ENCODE data around the gene CRY1.

CRY1 gene

DNA sequence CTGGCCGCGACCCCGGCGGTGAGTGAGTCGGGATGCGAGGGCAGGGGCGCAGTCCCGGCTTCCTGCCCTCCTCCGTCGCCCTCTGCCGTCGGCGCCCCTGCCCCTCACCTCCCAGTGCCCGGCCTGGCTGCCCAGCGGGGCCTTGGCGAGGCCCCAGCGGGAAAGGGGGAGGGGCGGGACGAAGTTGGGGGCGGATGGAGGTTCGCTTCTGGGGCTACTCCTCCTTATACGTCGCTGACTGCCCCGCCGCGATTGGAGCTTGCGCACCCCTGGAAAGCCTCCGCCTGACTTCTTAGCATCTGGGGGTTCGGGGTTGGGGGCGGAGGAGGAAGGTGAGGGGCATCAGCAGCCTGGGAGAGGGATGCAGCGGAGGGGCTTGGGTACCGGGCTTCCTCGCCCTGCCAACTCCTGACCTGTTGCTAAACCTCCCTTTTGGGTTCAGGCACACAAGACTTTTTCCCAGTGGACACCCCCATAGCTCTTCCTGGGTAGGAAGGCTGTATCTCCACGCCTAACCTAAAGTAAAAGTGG lies 137.2 kb downstream of the CRY1 start:
- DNase-seq (ENCODE audit: low read depth) = no peak
- peak; percentile 11 for TF ChIP-seq CTCF (IDR thresholded peaks at IDR 0.05; ENCODE audit: low read depth, low read length)
- no peak for TF ChIP-seq MYC (IDR thresholded peaks at IDR 0.05; ENCODE audit: low read depth, low read length)
- H3K4me3 ChIP-seq (ENCODE audit: low read depth, low read length) = peak overlapping the region; percentile 87

GRCh38 chr12:106955377-106956047 lies 137.8 kb downstream of the CRY1 start, which contains the start of gene TMEM263:
Gene TMEM263, plus strand, starts transcription at chr12:106955907. Its CDS starts 11,210 bp downstream, at chr12:106967117.
- peak within 1 kb of the TSS; percentile 87 for H3K4me3 ChIP-seq (ENCODE audit: low read depth, low read length)
- no peak for TF ChIP-seq MYC (IDR thresholded peaks at IDR 0.05; ENCODE audit: low read depth, low read length)
- no peak for TF ChIP-seq MAX (IDR thresholded peaks at IDR 0.05; ENCODE audit: low read depth, low read length)
- DNase-seq (ENCODE audit: low read depth) = peak; percentile 97

- peak; percentile 30 for DNase-seq (ENCODE audit: low read depth)
- no peak for TF ChIP-seq MAX (IDR thresholded peaks at IDR 0.05; ENCODE audit: low read depth, low read length)
- TF ChIP-seq CTCF (IDR thresholded peaks at IDR 0.05; ENCODE audit: low read depth, low read length) = no peak
- TF ChIP-seq POLR2A (IDR thresholded peaks at IDR 0.05; ENCODE audit: extremely low read depth, insufficient read length) = no peak
- TF ChIP-seq MYC (IDR thresholded peaks at IDR 0.05; ENCODE audit: low read depth, low read length) = no peak
- peak overlapping the region; percentile 73 for H3K4me3 ChIP-seq (ENCODE audit: low read depth, low read length)
Observed at GRCh38 chr12:106954462-106955376, 138.6 kb downstream of the CRY1 start.

DNA sequence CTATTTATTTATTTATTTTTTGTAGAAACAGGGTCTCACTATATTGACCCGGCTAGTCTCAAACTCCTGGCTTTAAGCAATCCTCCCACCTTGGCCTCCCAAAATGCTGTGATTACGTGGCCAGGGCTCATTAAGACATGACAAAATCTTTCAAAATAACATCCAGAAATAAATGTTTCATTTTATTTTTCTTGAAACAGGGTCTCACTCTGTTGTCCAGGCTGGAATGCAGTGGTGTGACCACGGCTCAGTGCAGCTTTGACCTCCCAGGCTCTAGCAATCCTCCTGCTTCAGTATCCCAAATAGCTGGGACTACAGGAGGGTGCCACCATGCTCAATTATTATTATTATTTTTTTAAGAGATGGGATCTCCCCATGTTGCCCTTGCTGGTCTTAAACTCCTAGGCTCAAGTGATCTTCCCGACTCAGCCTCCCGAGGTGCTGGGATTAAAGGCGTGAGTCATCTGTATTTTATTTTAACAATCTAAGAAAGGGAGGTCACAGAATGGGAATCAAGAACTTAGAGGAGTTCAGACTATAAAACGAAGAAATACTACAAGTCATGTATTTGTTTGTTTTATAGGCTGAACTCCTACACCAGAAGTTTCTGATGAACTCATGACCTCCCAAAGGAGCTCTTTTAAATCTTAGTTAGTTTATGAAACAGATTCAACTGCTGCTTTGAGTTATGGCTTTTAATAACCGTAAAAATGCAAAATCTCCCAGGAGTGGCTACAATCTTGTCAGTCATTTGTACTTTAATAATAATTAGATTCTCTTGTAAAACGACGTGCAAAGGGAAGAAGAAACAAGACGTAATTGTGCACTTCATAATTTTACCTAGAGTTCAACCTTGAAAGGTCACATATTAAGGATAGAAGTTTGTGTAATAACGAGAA lies 139.7 kb downstream of the CRY1 start:
- DNase-seq (ENCODE audit: low read depth) = no peak
- TF ChIP-seq POLR2A (IDR thresholded peaks at IDR 0.05; ENCODE audit: extremely low read depth, insufficient read length) (no peak), MAX (IDR thresholded peaks at IDR 0.05; ENCODE audit: low read depth, low read length) (no peak), CTCF (IDR thresholded peaks at IDR 0.05; ENCODE audit: low read depth, low read length) (no peak), MYC (IDR thresholded peaks at IDR 0.05; ENCODE audit: low read depth, low read length) (no peak)
- no peak overlapping the region for H3K4me3 ChIP-seq (ENCODE audit: low read depth, low read length)

- no peak overlapping the region for H3K4me3 ChIP-seq (ENCODE audit: low read depth, low read length)
- TF ChIP-seq POLR2A (IDR thresholded peaks at IDR 0.05; ENCODE audit: extremely low read depth, insufficient read length) (no peak), MYC (IDR thresholded peaks at IDR 0.05; ENCODE audit: low read depth, low read length) (no peak), CTCF (IDR thresholded peaks at IDR 0.05; ENCODE audit: low read depth, low read length) (no peak), MAX (IDR thresholded peaks at IDR 0.05; ENCODE audit: low read depth, low read length) (no peak)
- DNase-seq (ENCODE audit: low read depth) = no peak
Observed at GRCh38 chr12:106950591-106950990, 142.8 kb downstream of the CRY1 start.

All from NB4 (cell line).